ENCODE results near the gene SCPEP1. TPM values are rescaled to one million over a fixed set of nuclear protein-coding genes. Genes with fewer than 3 reads are reported as not detected.
"Not testable (repeated sequence)": the region's sequence is repeated elsewhere in the genome, so short reads cannot be mapped to it uniquely, and the experiment has no call there.

The SCPEP1 gene
- total and polyA plus RNA-seq, 10 of the 15 experiments (the other 5 are each of a cell fraction or from before 2014, with no cell fraction given), result 31.2 to 80.2 (median 40.7) TPM

GRCh38 chr17:56965681-56966080, 12.2 kb upstream of the SCPEP1 start:
- H3K9ac ChIP-seq (ENCODE audit: control insufficient read depth, insufficient read depth, low read length); BruUV-seq (replicated peaks); ATAC-seq; H3K79me2 ChIP-seq (ENCODE audit: control insufficient read depth, insufficient read depth, low read length); H3K9me3 ChIP-seq (replicated peaks; ENCODE audit: control insufficient read depth, insufficient read depth, low read length); H2AFZ ChIP-seq (ENCODE audit: control insufficient read depth, low read depth, low read length); H3K27me3 ChIP-seq (replicated peaks in 1 of 2; ENCODE audit: control insufficient read depth in 2 of 2, insufficient read depth in 2 of 2, low read length in 1 of 2); SMC1A ChIA-PET (ENCODE audit: uncharacterized antibody, unreplicated experiment); H3K27ac ChIP-seq (ENCODE audit: control insufficient read depth, insufficient read depth); H3K4me2 ChIP-seq (ENCODE audit: control insufficient read depth, insufficient read depth); H3K4me1 ChIP-seq (ENCODE audit: control insufficient read depth, insufficient read depth, low read length); H3K36me3 ChIP-seq (ENCODE audit: control insufficient read depth in 2 of 2, insufficient read depth in 2 of 2, low read length in 1 of 2); H3K4me3 ChIP-seq; intact Hi-C loops (cut with micrococcal nuclease; ENCODE audit: unreplicated experiment); RAD21 ChIA-PET (ENCODE audit: unreplicated experiment); in situ Hi-C loops (cut with MboI); H4K20me1 ChIP-seq (ENCODE audit: control insufficient read depth, insufficient read depth); CTCF ChIA-PET; FAIRE-seq; DNase-seq (ENCODE audit: low read depth, low spot score): not testable (repeated sequence)
- POLR2A ChIA-PET, result interaction anchor here (1.5 kb wide), 1 partner anchor 13 kb away, joined by 6 read pairs; the partner anchor contains the start of gene SCPEP1
- WGBS (ENCODE audit: insufficient coverage, insufficient replicate concordance, low lambda C conversion rate, missing lambda C conversion rate), result 75% methylated on average over 6 of the region's 6 CpGs

- WGBS (ENCODE audit: insufficient coverage, insufficient replicate concordance, low lambda C conversion rate, missing lambda C conversion rate), result 60% methylated on average over 5 of the region's 5 CpGs
- FAIRE-seq (no peak), ATAC-seq (no peak), DNase-seq (ENCODE audit: low read depth, low spot score) (no peak)
- ChIA-PET RAD21 (ENCODE audit: unreplicated experiment) (no interaction called here), CTCF (no interaction called here), POLR2A (interaction anchor here (1.5 kb wide), 1 partner anchor 12 kb away, joined by 6 read pairs; the partner anchor contains the start of gene SCPEP1), SMC1A (ENCODE audit: uncharacterized antibody, unreplicated experiment) (no interaction called here)
- H3K79me2 ChIP-seq (ENCODE audit: control insufficient read depth, insufficient read depth, low read length), result no peaks in the 10 kb centered on the region
- no peak overlapping the region for H2AFZ ChIP-seq (ENCODE audit: control insufficient read depth, low read depth, low read length)
- no peak overlapping the region for H3K4me2 ChIP-seq (ENCODE audit: control insufficient read depth, insufficient read depth)
- intact Hi-C loops (cut with micrococcal nuclease; ENCODE audit: unreplicated experiment) (no loop called here), in situ Hi-C loops (cut with MboI) (no loop called here)
- BruUV-seq (replicated peaks), result no TSS peak
- H3K4me1 ChIP-seq (ENCODE audit: control insufficient read depth, insufficient read depth, low read length), result no peaks in the 10 kb centered on the region
- no peak overlapping the region for H3K27ac ChIP-seq (ENCODE audit: control insufficient read depth, insufficient read depth)
- no peaks in the 10 kb centered on the region for H3K9me3 ChIP-seq (replicated peaks; ENCODE audit: control insufficient read depth, insufficient read depth, low read length)
- no peak overlapping the region for H3K4me3 ChIP-seq
- H3K27me3 ChIP-seq (replicated peaks in 1 of 2; ENCODE audit: control insufficient read depth in 2 of 2, insufficient read depth in 2 of 2, low read length in 1 of 2), result no peaks in the 10 kb centered on the region
- no peak for TF ChIP-seq PBX3 (IDR thresholded peaks at IDR 0.05; ENCODE audit: insufficient replicate concordance, low read depth, low read length)
- TF ChIP-seq RELB (IDR thresholded peaks at IDR 0.05; ENCODE audit: low read depth), result no peak
- TF ChIP-seq HDAC6 (IDR thresholded peaks at IDR 0.05; ENCODE audit: unreplicated experiment), result no peak
- TF ChIP-seq BCL11A (IDR thresholded peaks at IDR 0.05; ENCODE audit: low read depth, low read length), result no peak
- TF ChIP-seq TCF12 (IDR thresholded peaks at IDR 0.05; ENCODE audit: low read depth, low read length), result no peak
- TF ChIP-seq RAD51 (IDR thresholded peaks at IDR 0.05), result no peak
- no peak for TF ChIP-seq ZBED1 (IDR thresholded peaks at IDR 0.05; ENCODE audit: borderline replicate concordance)
- TF ChIP-seq JUNB (IDR thresholded peaks at IDR 0.05), result no peak
- no peak for TF ChIP-seq MLLT1 (IDR thresholded peaks at IDR 0.05)
- no peak for TF ChIP-seq POU2F2 (IDR thresholded peaks at IDR 0.05; ENCODE audit: borderline replicate concordance, low read depth, low read length)
- TF ChIP-seq CREB1 (IDR thresholded peaks at IDR 0.05; ENCODE audit: low read depth), result no peak
- TF ChIP-seq USF1 (IDR thresholded peaks at IDR 0.05; ENCODE audit: borderline replicate concordance, extremely low read length, insufficient read depth, low read depth, low read length), result no peak
- no peak overlapping the region for H3K9ac ChIP-seq (ENCODE audit: control insufficient read depth, insufficient read depth, low read length)
- H3K36me3 ChIP-seq (ENCODE audit: control insufficient read depth in 2 of 2, insufficient read depth in 2 of 2, low read length in 1 of 2), result no peaks in the 10 kb centered on the region
- H4K20me1 ChIP-seq (ENCODE audit: control insufficient read depth, insufficient read depth), result no peaks in the 10 kb centered on the region
Observed at GRCh38 chr17:56966338-56966737, 11.6 kb upstream of the SCPEP1 start.
